Naive thymus-derived CD4-positive, alpha-beta T cell (primary cell): ENCODE measurements around the gene MAML2. TPM values are rescaled to one million over a fixed set of nuclear protein-coding genes. Genes with fewer than 3 reads are reported as not detected.

Experiments
- ATAC-seq: fragments of 150-1000 bp; cut with Tn5 transposase; 2 replicates; pipeline ENCODE4 v1.10.0; 2021; ENCODE audit warnings: mild to moderate bottlenecking, moderate library complexity
- CTCF ChIA-PET: fragments of 350-600 bp; sonication (Branson Sonifier 250); formaldehyde crosslinking; loops from one replicate; lab custom pipeline; 2021; ENCODE audit warnings: antibody characterized with exemption; lab: Charles Lee
- POLR2A ChIA-PET: fragments of 350-600 bp; sonication (Branson Sonifier 250); formaldehyde crosslinking; loops from one replicate; lab custom pipeline; 2021; ENCODE audit warnings: antibody characterized with exemption, inconsistent platforms; lab: Charles Lee
- DNase-seq, 9 donors: peaks; one replicate each; pipeline versions ENCODE4 v3.0.0 to v3.0.0-alpha.2; 2020 to 2022; ENCODE audit warnings: mixed read lengths in 1 of 9
- H3K27ac ChIP-seq: one replicate; pipeline ENCODE4 v1.7.0; 2013; ENCODE audit warnings: mild to moderate bottlenecking, low read depth, low read length, moderate library complexity
- H3K27me3 ChIP-seq, 2 donors: one replicate each; pipeline ENCODE4 v1.7.0; 2013; ENCODE audit warnings: low read length in 2 of 2, mild to moderate bottlenecking in 2 of 2, moderate library complexity in 2 of 2; ENCODE audit not compliant: control insufficient read depth in 2 of 2, insufficient read depth in 2 of 2
- H3K36me3 ChIP-seq, 3 experiments: 1 replicate in 2 of 3; 2 replicates in 1 of 3; pipeline ENCODE4 v1.7.0; 2013; ENCODE audit warnings: low read length in 3 of 3, mild to moderate bottlenecking in 3 of 3, moderate library complexity in 1 of 3; ENCODE audit not compliant: insufficient read depth in 3 of 3, control insufficient read depth in 2 of 3
- H3K4me1 ChIP-seq, 2 donors: one replicate each; pipeline ENCODE4 v1.7.0; 2013; ENCODE audit warnings: low read length in 2 of 2, mild to moderate bottlenecking in 2 of 2, moderate library complexity in 1 of 2; ENCODE audit not compliant: control insufficient read depth in 2 of 2, insufficient read depth in 2 of 2
- H3K4me3 ChIP-seq: 2 replicates; pipeline ENCODE4 v1.7.0; 2013; ENCODE audit warnings: mild to moderate bottlenecking, low read length
- H3K9me3 ChIP-seq, 3 experiments: 1 replicate in 2 of 3; 2 replicates in 1 of 3; pipeline ENCODE4 v1.7.0; 2013; ENCODE audit warnings: low read length in 3 of 3; ENCODE audit not compliant: control insufficient read depth in 2 of 3
- H3K27ac Mint-ChIP-seq, 9 donors: one replicate each; pipeline ENCODE4 v1.8.0; 2020 to 2022; ENCODE audit warnings: mixed read lengths in 9 of 9, mild to moderate bottlenecking in 8 of 9, moderate library complexity in 5 of 9, inconsistent platforms in 2 of 9
- H3K27me3 Mint-ChIP-seq, 5 donors: one replicate each; pipeline ENCODE4 v1.8.0; 2021 to 2022; ENCODE audit warnings: mixed read lengths in 5 of 5, mild to moderate bottlenecking in 1 of 5
- H3K36me3 Mint-ChIP-seq, 5 donors: one replicate each; pipeline ENCODE4 v1.8.0; 2020 to 2022; ENCODE audit warnings: mixed read lengths in 5 of 5, mild to moderate bottlenecking in 3 of 5, inconsistent platforms in 1 of 5
- H3K4me1 Mint-ChIP-seq, 7 donors: one replicate each; pipeline ENCODE4 v1.8.0; 2020 to 2022; ENCODE audit warnings: mixed read lengths in 7 of 7, mild to moderate bottlenecking in 3 of 7, inconsistent platforms in 1 of 7
- H3K4me3 Mint-ChIP-seq, 10 donors: one replicate each; pipeline ENCODE4 v1.8.0; 2020 to 2022; ENCODE audit warnings: mild to moderate bottlenecking in 10 of 10, mixed read lengths in 10 of 10, moderate library complexity in 6 of 10, inconsistent platforms in 2 of 10
- H3K9me3 Mint-ChIP-seq, 11 donors: one replicate each; pipeline ENCODE4 v1.8.0; 2020 to 2022; ENCODE audit warnings: mixed read lengths in 11 of 11, mild to moderate bottlenecking in 4 of 11, inconsistent platforms in 1 of 11, moderate library complexity in 1 of 11
- intact Hi-C, 2 donors: fragments of 100-400 bp; cut with micrococcal nuclease; formaldehyde crosslinking; loops; one replicate each; pipeline ENCODE4 v1.15.1; 2023
- microRNA-seq: library from miRNA; unstranded; fragments of <30 nt; microRNA quantifications from one replicate; pipeline ENCODE4 v1.2.0, GENCODE V29; 2022; ENCODE audit warnings: borderline microRNAs expressed
- polyA plus RNA-seq, 2 donors: library from polyadenylated mRNA; unstranded; fragments of 300-500 nt; fragmentation: Illumina TruSeq; gene quantifications; one replicate each; pipeline ENCODE4 v1.2.3, GENCODE V29; 2021
- total RNA-seq, 6 experiments: library from RNA in 5 of 6; stranded (reverse) in 5 of 6; gene quantifications; 1 replicate in 5 of 6; 2 replicates in 1 of 6; pipeline ENCODE4 v1.2.3 and lab custom pipeline; 2021 to 2026

MAML2 gene
- total and polyA plus RNA-seq, 7 experiments from 2014 or later: 12.6 to 81.3 (median 52.5) TPM

DNA sequence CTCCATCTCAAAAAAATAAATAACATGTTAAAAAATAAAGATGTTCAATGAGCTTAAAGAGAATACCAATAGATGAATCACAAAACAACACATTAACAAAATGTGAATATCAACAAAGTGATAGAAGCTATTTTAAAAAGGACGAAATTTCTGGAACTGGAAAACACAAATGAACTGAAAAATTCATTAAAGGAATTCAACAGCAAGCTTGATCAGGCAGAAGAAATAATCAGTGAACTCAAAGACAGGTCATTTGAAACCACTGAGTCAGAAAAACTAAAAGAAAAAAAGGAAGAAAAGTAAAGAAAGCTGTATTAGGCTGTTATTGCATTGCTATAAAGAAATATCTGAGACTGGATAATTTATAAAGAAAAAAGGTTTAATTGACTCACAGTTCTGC is 412.0 kb downstream of the MAML2 start:
- Histone ChIP-seq H3K27me3 (no peaks in the 10 kb centered on the region), H3K4me1 (no peaks in the 10 kb centered on the region), H3K9me3 (peaks cover 0 to 7% (median 0%) of the 10 kb centered on the region in 3 experiments), H3K4me3 (no peak overlapping the region), H3K27ac (no peak overlapping the region), H3K36me3 (no peaks in the 10 kb centered on the region)
- POLR2A ChIA-PET: no interaction called here
- Mint-ChIP-seq H3K27ac (no peak overlapping the region), H3K36me3 (peaks cover 2 to 14% (median 4%) of the 10 kb centered on the region in 5 donors), H3K4me3 (no peak overlapping the region), H3K27me3 (peaks cover 9 to 27% (median 11%) of the 10 kb centered on the region in 5 donors), H3K9me3 (peaks cover 2 to 34% (median 18%) of the 10 kb centered on the region in 11 donors), H3K4me1 (no peaks in the 10 kb centered on the region)
- DNase-seq: no peak
- ATAC-seq: no peak
- intact Hi-C loops: no loop called here
- CTCF ChIA-PET: no interaction called here

DNA sequence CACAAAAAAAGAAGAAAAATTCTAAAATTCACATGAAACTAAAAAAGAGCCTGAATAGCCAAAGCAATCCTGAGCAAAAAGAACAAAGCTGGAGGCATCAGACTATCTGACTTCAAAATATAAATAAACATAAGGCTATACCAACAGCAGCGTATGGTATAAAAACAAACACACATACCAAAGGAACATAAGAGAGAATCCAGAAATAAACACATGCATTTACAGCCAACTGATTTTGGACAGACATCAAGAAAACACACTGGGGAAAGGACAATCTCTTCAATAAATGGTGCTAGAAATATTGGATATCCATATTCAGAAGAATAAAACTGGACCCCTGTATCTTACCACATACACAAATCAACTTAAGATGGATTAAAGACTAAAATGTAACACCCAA is 416.3 kb downstream of the MAML2 start:
- peaks cover 0 to 12% of the 10 kb centered on the region in 2 donors for H3K4me1 ChIP-seq
- DNase-seq (no peak), ATAC-seq (no peak)
- no peak overlapping the region for H3K4me3 ChIP-seq
- no peak overlapping the region for H3K27ac ChIP-seq
- Mint-ChIP-seq H3K27ac (no peak overlapping the region), H3K36me3 (peaks cover 3 to 14% (median 9%) of the 10 kb centered on the region in 5 donors), H3K4me1 (peaks cover 14 to 34% (median 25%) of the 10 kb centered on the region in 7 donors), H3K27me3 (peaks cover 5 to 15% (median 10%) of the 10 kb centered on the region in 5 donors), H3K4me3 (no peak overlapping the region), H3K9me3 (peaks cover 0 to 21% (median 10%) of the 10 kb centered on the region in 11 donors)
- intact Hi-C loops: loop anchor here in 1 of 2 donors (10.0 kb wide), 1 partner anchor 1432 kb away; the partner anchor contains the start of genes ANKRD49 and MRE11
- ChIA-PET CTCF (interaction anchor here (0.7 kb wide), 1 partner anchor 67 kb away, joined by 3 read pairs; no protein-coding TSS in a partner anchor), POLR2A (no interaction called here)
- peaks cover 0 to 4% (median 0%) of the 10 kb centered on the region in 3 experiments for H3K9me3 ChIP-seq
- H3K27me3 ChIP-seq: no peaks in the 10 kb centered on the region
- peaks cover 0 to 8% (median 0%) of the 10 kb centered on the region in 3 experiments for H3K36me3 ChIP-seq

Small RNAs within 50 kb of the gene (microRNA-seq; reads per million reads assigned to microRNA genes)
- gene MIR1260B: not detected

Other genes starting within 250 kb of the MAML2 start
- 10 to 100 TPM; 21.9 to 46.2 (median 32.0) TPM for gene CCDC82, start 46.7 kb upstream of the MAML2 start, total RNA-seq
- gene CCDC82, start 46.7 kb upstream of the MAML2 start, polyA plus RNA-seq: 10 to 100 TPM; 23.2 to 33.8 TPM
- gene JRKL, start 46.8 kb upstream of the MAML2 start, total RNA-seq: 10 to 100 TPM in 3 of 5 experiments, 1 to 10 TPM in 2; 5.4 to 17.3 (median 10.1) TPM
- 1 to 10 TPM; 5.4 to 5.5 TPM for gene JRKL, start 46.8 kb upstream of the MAML2 start, polyA plus RNA-seq